Measurements from ENCODE around the gene SMYD4.
"Not testable (repeated sequence)": the region's sequence is repeated elsewhere in the genome, so short reads cannot be mapped to it uniquely, and the experiment has no call there.

Gene SMYD4

DNA sequence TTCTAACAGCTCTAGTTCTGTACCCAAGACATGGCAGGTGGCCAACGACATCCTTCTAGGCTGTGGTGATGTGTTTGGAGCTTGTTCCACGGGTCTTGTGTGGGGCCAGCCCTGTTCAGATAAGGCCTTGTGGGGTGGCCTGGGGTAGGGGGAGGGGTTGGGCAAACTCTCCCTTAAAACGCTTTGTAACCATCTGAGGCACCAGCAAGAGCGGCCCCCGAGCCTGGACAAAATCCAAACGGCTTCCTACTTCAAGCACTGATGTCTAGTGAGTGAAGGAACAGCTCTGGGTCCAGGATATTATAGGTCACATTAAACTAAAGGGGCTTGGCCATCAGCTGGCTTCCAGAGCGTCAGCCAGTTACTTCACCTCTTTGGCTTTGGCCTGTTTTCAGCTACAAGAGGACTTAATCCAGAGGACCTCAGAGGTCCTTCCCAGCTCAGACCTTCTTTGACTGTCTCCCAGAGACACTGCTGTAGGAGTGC is 56.0 kb downstream of the SMYD4 start:
- H3K36me3 ChIP-seq (ENCODE audit: insufficient read depth) = no peaks in the 10 kb centered on the region
- H3K4me2 ChIP-seq = no peak overlapping the region
- TF ChIP-seq CTCF (conservative IDR thresholded peaks at IDR 0.05; ENCODE audit: low read depth, low read length) = no peak
- no peaks in the 10 kb centered on the region for H3K79me2 ChIP-seq (ENCODE audit: insufficient read depth, low read depth)
- no peak overlapping the region for H3K27ac ChIP-seq
- no peak overlapping the region for H3K4me3 ChIP-seq (IDR thresholded peaks at IDR 0.05; ENCODE audit: insufficient read depth, low read depth, low read length)
- H2AFZ ChIP-seq (ENCODE audit: low read depth) = no peak overlapping the region
- H3K27me3 ChIP-seq (ENCODE audit: insufficient read depth, low read depth) = no peaks in the 10 kb centered on the region
- H4K20me1 ChIP-seq (ENCODE audit: insufficient read depth) = no peaks in the 10 kb centered on the region
- no peak overlapping the region for H3K9ac ChIP-seq
- no peaks in the 10 kb centered on the region for H3K4me1 ChIP-seq (ENCODE audit: low read depth, poor library complexity, severe bottlenecking)

- H3K27ac ChIP-seq; H3K4me1 ChIP-seq (ENCODE audit: low read depth, poor library complexity, severe bottlenecking); H3K4me3 ChIP-seq (IDR thresholded peaks at IDR 0.05; ENCODE audit: insufficient read depth, low read depth, low read length); H3K9ac ChIP-seq; H3K4me2 ChIP-seq; H4K20me1 ChIP-seq (ENCODE audit: insufficient read depth); H3K36me3 ChIP-seq (ENCODE audit: insufficient read depth); H2AFZ ChIP-seq (ENCODE audit: low read depth); H3K27me3 ChIP-seq (ENCODE audit: insufficient read depth, low read depth); H3K79me2 ChIP-seq (ENCODE audit: insufficient read depth, low read depth): not testable (repeated sequence)
Observed at GRCh38 chr17:1773000-1773695, 56.6 kb downstream of the SMYD4 start.

DNA sequence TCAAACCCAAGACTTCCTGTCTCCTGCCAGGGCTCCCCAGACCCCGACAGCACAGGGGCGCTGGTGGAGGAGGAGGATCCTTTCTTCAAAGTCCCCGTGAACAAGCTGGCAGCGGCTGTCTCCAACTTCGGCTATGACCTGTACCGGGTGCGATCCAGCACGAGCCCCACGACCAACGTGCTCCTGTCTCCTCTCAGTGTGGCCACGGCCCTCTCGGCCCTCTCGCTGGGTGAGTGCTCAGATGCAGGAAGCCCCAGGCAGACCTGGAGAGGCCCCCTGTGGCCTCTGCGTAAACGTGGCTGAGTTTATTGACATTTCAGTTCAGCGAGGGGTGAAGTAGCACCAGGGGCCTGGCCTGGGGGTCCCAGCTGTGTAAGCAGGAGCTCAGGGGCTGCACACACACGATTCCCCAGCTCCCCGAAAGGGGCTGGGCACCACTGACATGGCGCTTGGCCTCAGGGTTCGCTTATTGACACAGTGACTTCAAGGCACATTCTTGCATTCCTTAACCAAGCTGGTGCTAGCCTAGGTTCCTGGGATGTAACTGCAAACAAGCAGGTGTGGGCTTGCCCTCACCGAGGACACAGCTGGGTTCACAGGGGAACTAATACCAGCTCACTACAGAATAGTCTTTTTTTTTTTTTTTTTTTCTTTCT is 59.8 kb downstream of the SMYD4 start:
- Histone ChIP-seq H3K79me2 (ENCODE audit: insufficient read depth, low read depth) (no peaks in the 10 kb centered on the region), H3K4me1 (ENCODE audit: low read depth, poor library complexity, severe bottlenecking) (no peaks in the 10 kb centered on the region), H4K20me1 (ENCODE audit: insufficient read depth) (no peaks in the 10 kb centered on the region), H3K27ac (no peak overlapping the region), H3K9ac (no peak overlapping the region), H3K36me3 (ENCODE audit: insufficient read depth) (no peaks in the 10 kb centered on the region), H3K4me3 (IDR thresholded peaks at IDR 0.05; ENCODE audit: insufficient read depth, low read depth, low read length) (no peak overlapping the region), H3K27me3 (ENCODE audit: insufficient read depth, low read depth) (no peaks in the 10 kb centered on the region), H3K4me2 (no peak overlapping the region), H2AFZ (ENCODE audit: low read depth) (no peak overlapping the region)
- no peak for TF ChIP-seq CTCF (conservative IDR thresholded peaks at IDR 0.05; ENCODE audit: low read depth, low read length)

GRCh38 chr17:1767358-1767757 is 62.3 kb downstream of the SMYD4 start:
- Histone ChIP-seq H4K20me1 (ENCODE audit: insufficient read depth) (no peaks in the 10 kb centered on the region), H3K4me1 (ENCODE audit: low read depth, poor library complexity, severe bottlenecking) (peaks cover 18% of the 10 kb centered on the region), H3K36me3 (ENCODE audit: insufficient read depth) (no peaks in the 10 kb centered on the region), H3K27me3 (ENCODE audit: insufficient read depth, low read depth) (no peaks in the 10 kb centered on the region), H3K9ac (no peak overlapping the region), H3K4me2 (no peak overlapping the region), H3K27ac (no peak overlapping the region), H3K79me2 (ENCODE audit: insufficient read depth, low read depth) (no peaks in the 10 kb centered on the region), H2AFZ (ENCODE audit: low read depth) (no peak overlapping the region), H3K4me3 (IDR thresholded peaks at IDR 0.05; ENCODE audit: insufficient read depth, low read depth, low read length) (no peak overlapping the region)
- 0 out of 2 replicates have a peak, but pooled peaks have one; percentile 24 for TF ChIP-seq CTCF (conservative IDR thresholded peaks at IDR 0.05; ENCODE audit: low read depth, low read length)

Data from KMS-11 (cell line).